Measurements from ENCODE around the gene GUCA2B.

GRCh38 chr1:42163536-42164503 lies 10.6 kb downstream of the GUCA2B start:
- TF ChIP-seq POLR2A (IDR thresholded peaks at IDR 0.05; ENCODE audit: low read depth, low read length) (no peak), CTCF (conservative IDR thresholded peaks at IDR 0.05; ENCODE audit: low read depth, low read length) (no peak), RFX5 (IDR thresholded peaks at IDR 0.05; ENCODE audit: low read depth, low read length) (no peak), MAZ (IDR thresholded peaks at IDR 0.05; ENCODE audit: borderline replicate concordance, low read depth, low read length) (no peak), MXI1 (IDR thresholded peaks at IDR 0.05; ENCODE audit: borderline replicate concordance, low read depth, low read length) (no peak), ELK1 (IDR thresholded peaks at IDR 0.05; ENCODE audit: borderline replicate concordance, low read depth, low read length) (no peak), CEBPB (IDR thresholded peaks at IDR 0.05; ENCODE audit: low read depth, low read length) (no peak), BHLHE40 (IDR thresholded peaks at IDR 0.05; ENCODE audit: low read depth, low read length) (no peak)

Data from IMR-90 (cell line).